G401.6 (cell line): ENCODE measurements around the gene DCLK1.
"Not testable (repeated sequence)": the region's sequence is repeated elsewhere in the genome, so short reads cannot be mapped to it uniquely, and the experiment has no call there.

Experiments
- FAIRE-seq: peaks from 2 replicates; lab custom pipeline; 2012; peaks lifted over from hg19 to GRCh38; lab: Jason Lieb, UNC

DCLK1 gene

DNA sequence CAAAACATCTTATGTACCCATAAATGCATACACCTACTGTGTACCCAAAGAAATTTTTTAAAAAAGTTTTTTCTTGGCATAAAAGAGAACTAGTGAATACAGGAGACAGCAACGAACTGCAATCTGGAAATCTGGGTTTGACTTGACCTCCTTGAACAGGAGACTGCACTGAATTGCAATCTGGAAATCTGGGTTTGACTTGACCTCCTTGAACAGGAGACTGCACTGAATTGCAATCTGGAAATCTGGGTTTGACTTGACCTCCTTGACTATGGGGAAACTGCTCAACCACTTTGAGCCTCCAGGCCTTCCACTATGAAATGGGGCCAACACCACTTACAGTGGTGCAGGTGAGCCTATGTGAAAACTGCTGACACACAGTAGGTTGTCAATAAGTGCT lies 147.5 kb downstream of the DCLK1 start:
- FAIRE-seq = not testable (repeated sequence)

DNA sequence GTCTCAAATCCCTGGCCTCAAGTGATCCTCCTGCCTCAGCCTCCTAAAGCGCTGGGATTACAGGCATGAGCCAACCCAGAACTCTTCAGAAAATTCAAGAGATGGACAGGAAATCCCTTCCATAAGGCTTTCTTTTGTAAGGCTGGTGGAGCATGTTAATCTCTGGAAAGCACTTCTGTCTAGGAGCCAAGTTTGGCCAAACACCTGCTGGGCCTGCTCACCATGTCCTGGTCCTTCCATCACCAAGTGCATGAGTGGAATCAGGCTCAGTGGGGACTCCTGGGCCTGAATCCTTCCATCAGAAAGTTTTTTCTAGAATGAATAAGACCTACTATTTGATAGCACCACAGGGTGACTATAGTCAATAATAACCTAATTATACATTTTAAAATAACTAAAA lies 148.0 kb downstream of the DCLK1 start:
- no peak for FAIRE-seq

DNA sequence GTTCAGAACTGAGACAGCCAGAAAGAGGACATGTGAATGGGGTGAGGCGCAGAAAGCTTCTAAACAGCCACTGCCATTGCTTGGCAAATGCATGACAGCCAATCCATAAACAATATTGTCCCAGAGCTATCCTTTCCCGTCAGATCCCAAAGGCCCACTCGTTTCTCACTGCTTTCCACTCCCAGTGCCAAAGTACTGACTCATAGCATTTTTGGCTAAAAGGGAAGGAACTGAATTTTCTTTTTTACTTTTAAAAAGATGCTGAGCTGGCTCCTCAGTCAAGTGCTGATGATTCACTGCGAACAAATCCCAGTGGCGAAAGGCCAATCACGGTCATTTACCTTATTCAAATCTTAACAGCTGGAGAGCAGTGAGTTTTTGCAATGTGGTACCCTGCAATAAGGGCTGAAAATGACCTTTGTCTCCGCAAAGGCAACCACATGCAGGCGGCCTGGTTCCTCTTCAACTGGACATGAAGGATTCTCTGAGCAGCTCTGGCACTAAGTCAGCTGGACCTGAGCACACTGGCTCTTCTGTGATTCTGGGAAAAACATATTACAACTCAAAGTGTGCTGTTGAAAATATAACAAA lies 151.7 kb downstream of the DCLK1 start:
- no peak for FAIRE-seq

DNA sequence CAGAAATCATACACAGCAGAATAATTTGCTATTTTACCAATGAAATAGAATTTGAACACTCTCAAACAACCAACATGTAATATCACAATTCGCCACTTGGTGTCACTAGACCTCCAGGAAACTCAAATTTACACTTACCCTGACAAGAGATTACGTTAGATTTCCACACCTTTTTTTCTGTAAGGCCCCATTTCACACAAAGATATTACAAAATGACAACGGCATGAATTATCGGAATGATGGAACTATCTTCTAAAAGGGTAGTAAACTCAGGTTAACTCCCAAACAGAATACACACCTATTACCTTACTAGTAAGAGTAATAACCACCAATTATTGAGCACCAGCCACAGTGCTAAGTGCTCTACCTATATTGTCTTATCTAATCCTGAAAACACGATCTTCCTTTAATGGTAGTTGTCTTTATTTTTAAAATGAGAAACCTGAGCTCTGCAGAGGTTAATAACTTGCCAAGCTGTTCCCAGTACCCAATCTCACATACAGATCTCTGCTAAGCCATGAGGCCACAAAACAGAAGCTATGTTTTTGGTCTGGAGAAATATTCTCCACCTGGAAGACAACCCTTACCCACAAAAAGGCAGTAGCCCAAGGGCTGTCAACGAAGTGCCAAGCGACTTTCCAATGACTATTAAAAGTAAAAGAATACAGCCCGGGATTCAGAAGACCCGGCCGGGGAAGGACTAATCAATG lies 152.4 kb downstream of the DCLK1 start:
- peak; percentile 96 for FAIRE-seq

DNA sequence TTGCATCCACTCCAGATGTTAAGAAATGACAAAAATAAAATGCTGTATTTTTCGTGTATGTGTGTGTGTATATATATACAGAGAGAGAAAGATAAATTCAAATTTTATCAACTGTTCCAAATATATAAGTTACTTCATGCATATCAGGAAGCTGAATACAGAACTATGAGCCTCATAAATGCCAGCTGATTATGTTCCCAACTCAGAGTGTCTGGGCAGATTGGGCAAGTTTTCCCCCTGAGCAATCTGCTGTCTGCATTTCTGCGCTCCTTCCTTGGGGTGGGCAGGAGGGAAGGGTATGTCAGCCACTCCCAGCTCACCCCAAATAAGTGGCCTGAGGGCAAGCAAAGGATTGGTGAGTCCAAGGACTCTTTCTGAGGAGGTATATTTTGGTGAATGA lies 154.1 kb downstream of the DCLK1 start:
- no peak for FAIRE-seq

DNA sequence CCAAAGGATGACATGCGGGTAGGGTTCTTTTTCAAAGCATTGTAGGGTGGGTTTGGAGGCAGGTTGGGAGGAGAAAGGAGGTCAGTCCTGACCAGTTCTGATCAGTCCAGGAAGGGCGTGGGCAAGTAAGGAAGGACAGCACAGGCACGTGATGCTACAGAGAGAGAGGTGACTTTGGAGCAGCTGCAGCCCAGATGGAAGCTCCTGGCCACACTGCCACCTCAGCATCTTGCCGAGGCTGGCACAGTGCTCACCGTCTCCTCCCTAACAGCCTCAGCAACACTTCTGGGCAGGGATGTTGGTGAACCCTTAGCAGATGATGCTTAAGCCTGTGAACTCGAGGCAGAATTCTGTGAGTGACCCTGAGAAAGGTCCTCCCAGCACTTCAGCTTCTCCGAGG lies 155.1 kb downstream of the DCLK1 start:
- no peak for FAIRE-seq

DNA sequence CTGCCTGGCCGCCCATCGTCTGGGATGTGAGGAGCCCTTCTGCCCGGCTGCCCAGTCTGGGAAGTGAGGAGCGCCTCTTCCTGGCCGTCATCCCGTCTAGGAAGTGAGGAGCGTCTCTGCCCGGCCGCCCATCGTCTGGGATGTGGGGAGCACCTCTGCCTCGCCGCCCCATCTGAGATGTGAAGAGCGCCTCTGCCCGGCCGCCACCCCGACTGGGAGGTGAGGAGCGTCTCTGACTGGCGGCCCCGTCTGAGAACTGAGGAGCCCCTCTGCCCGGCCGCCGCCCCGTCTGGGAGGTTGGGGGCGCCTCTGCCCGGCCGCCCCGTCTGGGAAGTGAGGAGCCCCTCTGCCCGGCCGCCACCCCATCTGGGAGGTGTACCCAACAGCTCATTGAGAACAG lies 164.2 kb downstream of the DCLK1 start:
- not testable (repeated sequence) for FAIRE-seq

DNA sequence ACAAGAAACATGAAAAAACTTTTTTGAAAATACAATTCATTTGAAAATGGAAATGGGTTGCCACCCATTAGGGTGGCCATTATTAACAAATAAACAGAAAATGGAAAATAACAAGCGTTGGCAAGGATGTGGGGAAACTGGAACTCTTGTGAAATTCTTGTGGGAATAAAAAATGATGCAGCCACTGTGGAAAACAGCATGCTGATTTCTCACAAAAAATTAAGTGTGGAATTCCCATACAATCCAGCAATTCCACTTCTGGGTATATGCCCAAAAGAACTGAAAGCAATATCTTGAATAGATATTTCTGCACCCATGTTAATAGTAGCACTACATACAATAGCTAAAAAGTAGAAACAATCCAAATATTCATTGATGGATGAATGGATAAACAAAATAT lies 165.2 kb downstream of the DCLK1 start:
- FAIRE-seq = no peak

DNA sequence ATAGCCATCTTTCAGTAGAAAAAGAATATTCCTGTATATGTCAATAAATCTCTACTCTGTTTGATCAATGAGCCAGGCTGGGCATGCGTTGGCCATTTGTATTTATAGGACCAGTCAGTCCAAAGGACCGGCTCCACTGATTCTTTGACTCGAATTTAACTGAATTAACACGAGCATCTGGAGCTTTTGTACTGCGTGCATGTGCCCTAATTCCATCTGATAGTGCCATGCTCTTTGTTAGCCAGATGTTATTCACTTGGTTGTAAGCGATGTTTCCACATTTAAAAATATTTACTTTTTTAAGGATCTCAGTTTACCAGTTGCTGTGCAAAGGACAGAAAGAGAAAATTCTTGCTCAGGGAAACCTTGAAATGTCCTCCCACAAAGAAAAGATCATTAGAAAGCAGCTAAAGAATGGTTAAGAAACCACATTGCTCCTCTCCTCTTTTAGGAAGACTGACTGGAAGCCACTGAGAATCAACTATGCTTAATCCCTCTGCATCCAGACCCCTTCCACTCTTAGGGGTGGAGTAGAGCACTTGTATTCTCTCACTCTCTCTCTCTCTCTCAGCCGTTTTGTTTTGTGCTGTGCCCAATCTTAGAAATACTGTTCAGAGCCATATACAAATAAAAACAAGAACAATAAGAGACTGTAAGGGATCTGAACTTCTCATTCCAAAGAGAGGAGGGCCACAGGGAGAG lies 165.8 kb downstream of the DCLK1 start:
- no peak for FAIRE-seq

DNA sequence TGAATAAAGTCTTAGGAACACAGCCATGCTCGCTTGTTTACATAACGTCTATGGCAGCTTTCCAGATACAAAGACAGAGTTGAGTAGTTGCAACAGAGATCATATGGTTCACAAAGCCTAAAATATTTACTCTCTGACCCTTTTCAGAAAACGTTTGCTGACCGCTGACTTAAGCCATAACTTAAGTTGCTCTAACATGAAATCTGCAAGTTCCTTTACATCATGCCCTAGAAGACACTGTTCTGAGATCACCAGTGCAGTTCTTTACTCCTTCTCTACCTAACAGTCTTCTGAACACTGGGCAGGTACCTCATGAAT lies 166.4 kb downstream of the DCLK1 start:
- FAIRE-seq = no peak

DNA sequence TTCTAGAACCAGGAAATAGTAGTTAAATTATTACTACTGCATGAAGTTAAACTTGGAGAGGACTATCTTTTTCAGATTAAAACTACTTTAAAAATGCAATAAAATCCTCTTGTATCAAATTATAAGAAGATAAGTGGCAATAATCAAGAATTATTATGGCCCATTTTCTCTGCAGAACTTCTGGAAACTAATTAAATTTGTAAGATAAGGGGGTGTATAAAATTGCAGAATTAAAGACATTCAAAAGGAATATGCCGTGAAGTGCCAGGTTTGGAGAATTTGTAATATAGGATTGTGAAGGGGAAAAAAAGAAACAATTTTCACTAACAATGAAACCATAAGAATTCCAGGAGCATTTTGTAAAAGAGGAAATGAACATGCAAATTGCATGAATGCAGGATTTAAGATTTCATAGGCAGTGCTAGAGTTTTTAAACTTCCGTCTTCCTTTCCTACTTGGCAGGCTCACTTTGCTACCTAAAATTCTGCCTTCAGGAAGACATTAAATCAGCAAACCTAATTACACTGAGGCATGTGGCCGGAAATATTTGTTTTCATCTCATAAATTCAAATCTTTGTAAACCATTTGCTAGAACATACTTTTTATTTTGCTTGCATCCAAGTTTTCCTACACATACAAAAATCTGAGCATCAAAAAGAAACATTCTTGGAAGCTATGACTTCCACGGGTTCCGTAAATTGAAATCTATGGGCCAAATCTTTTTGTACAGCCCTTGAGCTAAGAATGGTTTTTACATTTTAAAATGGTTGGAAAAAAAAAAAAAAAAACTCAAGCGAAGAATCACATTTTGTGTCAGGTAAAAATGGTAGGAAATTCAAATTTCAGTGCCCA lies 166.9 kb downstream of the DCLK1 start:
- no peak for FAIRE-seq

DNA sequence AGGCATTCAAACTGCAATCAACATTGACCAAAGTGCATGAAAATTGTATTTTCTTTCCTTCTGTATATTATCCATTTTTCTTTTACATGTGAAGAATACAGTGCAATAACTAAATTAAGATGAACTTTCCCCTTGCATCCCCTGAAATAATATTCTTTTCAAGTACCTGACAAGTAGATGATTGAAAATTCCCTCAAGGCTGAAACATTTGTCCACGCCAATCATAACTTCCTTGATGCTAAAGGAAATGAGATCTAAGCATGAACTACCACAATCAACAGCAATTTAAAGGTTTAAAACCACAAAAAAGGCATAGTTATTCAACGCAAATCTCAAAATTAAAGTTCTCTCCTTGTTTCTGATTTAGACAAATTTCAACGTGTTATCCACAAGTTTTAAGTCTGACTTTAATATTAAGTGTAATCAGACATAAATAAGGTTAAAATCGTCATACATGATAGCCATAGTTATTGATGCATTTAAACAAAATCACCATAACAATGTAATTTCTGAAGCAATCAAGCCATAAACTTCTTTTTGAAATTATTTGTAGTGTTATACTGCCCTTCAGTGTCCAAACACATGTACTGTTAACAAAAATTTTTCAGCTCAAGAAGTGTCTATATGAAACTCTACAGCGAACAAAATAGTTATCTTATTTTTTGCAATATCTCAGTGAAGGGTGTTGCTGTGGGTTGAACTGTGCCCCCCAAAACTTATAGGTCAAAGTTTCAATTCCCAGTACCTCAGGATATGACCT lies 169.5 kb downstream of the DCLK1 start:
- FAIRE-seq = peak; percentile 36

DNA sequence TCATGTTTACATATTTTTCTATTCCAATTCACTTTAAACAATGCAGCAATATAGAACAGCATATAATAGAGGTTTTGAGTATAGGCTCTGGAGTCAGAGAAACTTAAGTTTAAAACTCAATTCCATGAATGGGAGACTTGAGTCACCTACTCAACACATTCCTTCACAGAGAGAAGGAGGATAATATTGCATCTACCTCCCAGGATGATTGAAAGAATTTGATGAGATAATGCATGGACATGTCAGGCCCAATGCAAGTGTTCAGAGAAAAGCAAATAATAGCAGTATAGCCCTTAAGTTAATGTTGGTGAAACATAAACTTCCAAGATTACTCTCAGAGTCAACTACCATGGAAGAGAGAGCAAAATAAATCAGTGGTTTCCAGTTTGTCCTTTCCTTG lies 170.2 kb downstream of the DCLK1 start:
- FAIRE-seq = no peak

DNA sequence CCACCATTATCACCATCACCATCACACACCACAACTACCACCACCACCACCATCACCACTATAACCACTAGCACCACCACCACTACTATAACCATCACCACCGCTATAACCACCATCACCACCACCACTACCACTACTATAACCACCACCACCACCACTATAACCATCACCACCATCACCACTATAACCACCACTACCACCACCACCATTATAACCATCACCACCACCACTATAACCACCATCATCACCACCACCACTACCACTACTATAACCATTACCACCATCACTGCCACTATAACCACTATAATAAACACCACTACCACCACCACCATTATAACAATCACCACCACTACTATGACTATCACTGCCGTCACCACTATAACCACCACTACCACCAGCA lies 173.2 kb downstream of the DCLK1 start:
- FAIRE-seq = no peak

DNA sequence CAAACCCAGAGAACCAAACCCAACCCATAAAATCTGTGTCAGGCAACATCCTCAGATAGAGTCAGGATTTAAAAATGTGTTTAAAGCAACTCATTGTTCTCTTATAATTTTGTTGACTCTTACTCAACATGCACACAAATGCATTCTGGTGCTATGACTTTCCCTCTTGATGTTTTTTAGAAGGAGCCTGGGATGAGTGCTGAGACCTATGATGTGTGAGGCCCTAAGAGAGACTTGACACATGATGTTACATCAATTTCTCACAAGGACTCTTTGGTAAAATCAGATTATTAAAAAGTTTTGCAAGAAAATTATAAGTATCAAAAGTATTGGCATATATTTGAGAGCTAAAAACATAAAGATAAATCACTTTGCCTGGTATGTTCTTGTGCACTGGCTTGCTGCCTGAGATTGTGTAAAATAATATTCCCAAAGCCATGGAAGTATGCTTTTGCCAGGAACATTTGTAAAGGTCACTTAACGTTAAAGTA lies 173.9 kb downstream of the DCLK1 start:
- FAIRE-seq = no peak

DNA sequence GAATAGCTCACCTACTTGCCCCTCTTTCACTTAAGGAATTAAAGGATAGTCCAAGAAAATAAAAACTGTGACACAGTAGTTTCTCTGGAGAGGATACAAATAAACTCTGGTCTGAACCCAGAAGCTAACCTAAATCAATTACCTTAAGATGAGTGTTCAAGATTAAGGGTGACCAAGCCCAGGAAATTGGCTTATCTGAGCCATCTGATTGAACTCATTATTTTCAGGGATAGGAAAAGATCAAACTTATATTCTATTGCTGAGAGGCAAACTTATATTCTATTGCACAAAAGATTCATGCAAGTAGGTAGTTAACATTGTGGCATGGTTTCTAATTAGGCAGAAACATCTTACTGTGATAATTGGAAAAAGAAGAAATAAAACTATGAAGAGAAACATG lies 175.1 kb downstream of the DCLK1 start:
- no peak for FAIRE-seq

DNA sequence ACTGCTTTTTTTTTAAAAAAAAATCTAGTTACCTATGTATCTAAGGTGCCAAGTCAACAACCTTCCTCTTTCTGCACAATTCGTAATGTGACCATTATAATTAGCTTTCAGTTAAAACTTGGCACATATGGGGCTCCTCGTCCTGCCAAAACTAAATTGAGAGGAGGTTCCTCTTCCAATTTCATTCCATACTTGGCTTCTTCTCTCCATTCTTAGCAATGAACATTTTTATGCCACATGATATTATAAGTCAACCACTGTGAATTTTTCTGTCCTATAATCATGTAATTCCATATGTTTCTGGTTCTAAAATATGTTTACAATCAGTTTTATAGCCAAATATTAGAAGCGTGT lies 177.0 kb downstream of the DCLK1 start:
- no peak for FAIRE-seq

DNA sequence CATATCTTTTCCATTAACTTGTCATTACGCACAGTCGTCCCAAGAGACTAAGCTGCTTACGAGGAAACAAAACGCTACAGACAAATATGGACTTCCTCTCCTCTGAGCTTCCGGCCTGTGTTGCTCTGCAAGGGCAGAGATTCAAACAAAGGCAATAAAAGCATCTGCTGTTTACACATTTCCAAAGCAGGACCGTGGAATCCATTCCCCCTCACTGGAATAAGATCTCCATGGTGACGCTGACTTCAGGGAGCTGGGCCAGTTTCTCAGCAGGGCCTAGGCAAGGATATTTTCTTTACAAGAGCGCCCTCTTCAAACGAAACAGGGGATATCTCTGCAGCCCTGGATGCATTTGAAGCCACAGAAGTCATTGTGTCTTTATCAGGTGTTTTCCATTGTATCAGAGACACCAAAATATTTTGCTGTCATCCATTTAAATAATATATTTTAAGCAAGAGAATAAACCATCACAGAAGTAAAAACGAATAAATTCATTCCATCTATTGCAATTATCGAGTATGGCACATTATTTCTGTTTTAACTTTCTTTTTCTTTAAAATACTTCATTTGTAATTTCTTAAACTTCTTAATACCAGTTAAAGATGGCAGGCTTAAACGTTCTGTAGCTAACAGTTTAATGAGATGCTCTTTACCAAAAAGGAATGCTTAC lies 177.5 kb downstream of the DCLK1 start:
- FAIRE-seq = peak; percentile 57

DNA sequence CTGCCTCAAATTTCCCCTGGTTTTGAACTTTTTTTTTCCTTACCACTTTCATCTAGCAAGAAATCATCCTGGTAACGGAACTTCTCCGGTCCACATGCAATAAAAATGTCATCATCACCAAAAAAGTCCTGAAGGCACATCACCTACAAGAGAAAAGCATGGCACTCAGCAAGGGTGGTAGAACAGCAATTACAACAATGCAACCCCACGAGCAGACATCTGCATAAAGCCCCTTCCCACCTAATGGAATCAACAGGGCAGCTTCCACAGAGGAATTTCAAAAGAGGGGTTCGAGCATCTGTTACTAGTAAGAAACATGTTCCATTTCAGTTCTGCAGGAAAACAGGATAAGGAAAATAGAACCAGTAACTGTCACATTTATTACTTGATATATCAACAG lies 183.9 kb downstream of the DCLK1 start:
- no peak for FAIRE-seq

DNA sequence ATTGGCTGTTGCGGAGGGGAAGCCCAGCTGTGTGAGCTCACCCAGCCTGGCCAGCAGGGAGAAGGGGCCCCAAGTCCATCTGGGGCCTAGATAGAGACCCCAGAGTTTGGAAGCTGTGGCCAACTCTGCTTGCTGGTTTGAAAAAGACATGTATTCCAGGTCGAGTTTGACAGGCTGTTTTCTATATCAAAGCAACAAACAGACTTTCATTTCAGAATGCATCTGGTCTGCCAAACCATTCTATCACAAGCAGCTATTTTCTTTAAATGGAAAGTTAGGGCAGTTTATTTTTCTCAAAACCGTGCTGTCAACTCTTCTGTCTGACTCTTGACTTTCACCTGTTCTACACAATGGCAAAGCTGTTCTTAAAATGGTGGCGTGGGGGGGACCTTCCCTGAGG lies 185.8 kb downstream of the DCLK1 start:
- no peak for FAIRE-seq

DNA sequence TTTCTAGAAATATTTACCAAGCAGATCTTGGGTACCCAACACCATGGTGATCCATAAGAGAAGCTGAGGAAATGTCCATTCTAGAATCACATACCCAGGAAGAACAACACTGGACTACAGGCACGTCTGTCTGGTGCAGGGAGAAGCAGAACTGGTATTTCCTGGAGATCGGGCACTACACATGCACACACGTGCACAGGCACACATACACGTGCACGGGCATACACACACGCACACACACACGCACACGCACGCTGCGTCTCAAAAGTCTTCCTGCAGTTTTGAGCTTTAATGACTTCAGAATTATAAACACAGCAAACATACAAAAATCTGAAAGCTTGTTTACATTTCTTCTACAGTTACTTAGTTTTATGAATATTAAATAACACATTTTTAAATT lies 189.8 kb downstream of the DCLK1 start:
- FAIRE-seq = no peak

DNA sequence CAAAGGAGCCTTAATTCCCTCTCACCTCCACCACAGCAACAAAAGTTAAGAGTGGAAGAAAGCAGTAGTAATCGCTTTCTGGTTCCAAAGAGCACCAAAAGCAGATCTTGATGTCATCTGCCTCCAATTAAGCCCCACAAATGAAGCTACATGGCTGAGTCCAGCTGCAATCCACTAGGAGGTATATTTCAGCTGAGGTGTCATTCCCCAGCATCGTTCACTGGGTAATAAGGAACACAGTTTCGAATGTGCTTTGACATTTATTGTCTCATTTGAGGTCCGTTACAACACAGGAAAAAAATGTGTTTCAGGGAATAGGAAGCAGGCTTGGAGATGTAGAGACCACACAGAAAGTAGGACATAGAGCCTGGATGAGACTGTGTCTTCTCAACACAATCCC lies 190.4 kb downstream of the DCLK1 start:
- FAIRE-seq = no peak
